DND-41 (cell line): ENCODE data around the gene DLK1.

Source experiments
- ATAC-seq: fragments of 200-7000 bp; cut with Tn5 transposase; 3 replicates; pipeline ENCODE4 v1.9.1; 2021; ENCODE audit warnings: low read depth; ENCODE audit not compliant: insufficient read depth
- DNase-seq: peaks from one replicate; pipeline ENCODE4 v3.0.0-alpha.2; 2020
- H2AFZ ChIP-seq: 2 replicates; pipeline ENCODE4 v1.6.0; 2012; ENCODE audit warnings: low read depth, low read length
- H3K27ac ChIP-seq: 2 replicates; pipeline ENCODE4 v1.5.1; 2012; ENCODE audit warnings: low read length, inconsistent platforms
- H3K27me3 ChIP-seq: fragments of 200-600 bp; sonication (generic); 2 replicates; pipeline ENCODE4 v1.6.0; 2012; ENCODE audit warnings: low read length, mild to moderate bottlenecking, inconsistent platforms; ENCODE audit not compliant: insufficient read depth, poor library complexity
- H3K36me3 ChIP-seq: 2 replicates; pipeline ENCODE4 v1.5.1; 2012; ENCODE audit warnings: low read length, inconsistent platforms; ENCODE audit not compliant: insufficient read depth
- H3K4me1 ChIP-seq: 2 replicates; pipeline ENCODE4 v1.5.1; 2012; ENCODE audit warnings: mild to moderate bottlenecking, low read length; ENCODE audit not compliant: insufficient read depth
- H3K4me2 ChIP-seq: 2 replicates; pipeline ENCODE4 v1.6.0; 2012; ENCODE audit warnings: mild to moderate bottlenecking, moderate library complexity, low read length, inconsistent platforms; ENCODE audit not compliant: insufficient read depth
- H3K4me3 ChIP-seq, 2 experiments: fragments of 200-600 bp in 1 of 2; shearing (Covaris generic) in 1 of 2; 2 replicates each; pipeline ENCODE4 v1.5.1; 2012 to 2016; ENCODE audit warnings: inconsistent platforms in 2 of 2, low read length in 2 of 2, mild to moderate bottlenecking in 2 of 2, low read depth in 1 of 2, moderate library complexity in 1 of 2
- H3K79me2 ChIP-seq: 2 replicates; pipeline ENCODE4 v1.6.0; 2012; ENCODE audit warnings: low read length, inconsistent platforms; ENCODE audit not compliant: insufficient read depth
- H3K9ac ChIP-seq: 2 replicates; pipeline ENCODE4 v1.6.0; 2012; ENCODE audit warnings: low read depth, mild to moderate bottlenecking, inconsistent platforms, low read length, moderate library complexity
- H3K9me3 ChIP-seq: 2 replicates; pipeline ENCODE4 v1.5.1; 2012; ENCODE audit warnings: low read length, moderate library complexity, mild to moderate bottlenecking, inconsistent platforms; ENCODE audit not compliant: insufficient read depth, severe bottlenecking
- H4K20me1 ChIP-seq: 2 replicates; pipeline ENCODE4 v1.6.0; 2012; ENCODE audit warnings: low read length; ENCODE audit not compliant: insufficient read depth
- EZH2 ChIP-seq: IDR thresholded peaks from 3 replicates; pipeline ENCODE4 v1.6.1; 2012; ENCODE audit warnings: borderline replicate concordance, low read depth, mild to moderate bottlenecking, moderate library complexity, low read length, inconsistent platforms; ENCODE audit not compliant: severe bottlenecking
- TF ChIP-seq, protein P1 (sequence below): IDR thresholded peaks from 2 replicates; pipeline ENCODE4 v1.5.1; 2012; ENCODE audit warnings: borderline replicate concordance, low read length, moderate library complexity, mild to moderate bottlenecking; ENCODE audit not compliant: poor library complexity, severe bottlenecking; ENCODE audit errors: extremely low read depth

The DLK1 gene

DNA sequence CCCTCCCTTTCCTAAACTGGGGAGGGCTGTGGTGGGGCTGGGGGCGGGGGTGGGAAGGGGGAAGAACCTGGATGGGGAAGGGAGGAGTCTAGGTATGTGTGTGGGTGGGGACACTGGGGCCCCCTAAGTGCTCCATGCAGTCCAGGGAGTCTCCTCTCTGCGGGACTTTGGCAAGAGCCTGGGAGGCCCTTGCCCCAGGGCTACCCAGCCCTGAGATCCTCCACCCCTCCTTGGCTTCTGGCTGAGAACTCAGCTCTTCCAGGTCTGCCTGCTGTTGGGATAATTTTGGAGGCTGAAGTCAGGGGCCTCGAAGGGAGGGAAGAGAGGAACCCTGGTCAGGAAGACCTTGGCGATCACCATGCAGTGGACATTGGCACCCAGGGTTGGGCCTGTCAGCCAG lies 2.2 kb upstream of the DLK1 start:
- TF ChIP-seq, protein P1, sequence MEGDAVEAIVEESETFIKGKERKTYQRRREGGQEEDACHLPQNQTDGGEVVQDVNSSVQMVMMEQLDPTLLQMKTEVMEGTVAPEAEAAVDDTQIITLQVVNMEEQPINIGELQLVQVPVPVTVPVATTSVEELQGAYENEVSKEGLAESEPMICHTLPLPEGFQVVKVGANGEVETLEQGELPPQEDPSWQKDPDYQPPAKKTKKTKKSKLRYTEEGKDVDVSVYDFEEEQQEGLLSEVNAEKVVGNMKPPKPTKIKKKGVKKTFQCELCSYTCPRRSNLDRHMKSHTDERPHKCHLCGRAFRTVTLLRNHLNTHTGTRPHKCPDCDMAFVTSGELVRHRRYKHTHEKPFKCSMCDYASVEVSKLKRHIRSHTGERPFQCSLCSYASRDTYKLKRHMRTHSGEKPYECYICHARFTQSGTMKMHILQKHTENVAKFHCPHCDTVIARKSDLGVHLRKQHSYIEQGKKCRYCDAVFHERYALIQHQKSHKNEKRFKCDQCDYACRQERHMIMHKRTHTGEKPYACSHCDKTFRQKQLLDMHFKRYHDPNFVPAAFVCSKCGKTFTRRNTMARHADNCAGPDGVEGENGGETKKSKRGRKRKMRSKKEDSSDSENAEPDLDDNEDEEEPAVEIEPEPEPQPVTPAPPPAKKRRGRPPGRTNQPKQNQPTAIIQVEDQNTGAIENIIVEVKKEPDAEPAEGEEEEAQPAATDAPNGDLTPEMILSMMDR: no peak
- no peak for TF ChIP-seq EZH2
- Histone ChIP-seq H3K9ac (no peak overlapping the region), H3K9me3 (no peaks in the 10 kb centered on the region), H2AFZ (no peak overlapping the region), H3K27me3 (peaks cover 27% of the 10 kb centered on the region), H4K20me1 (peaks cover 3% of the 10 kb centered on the region; the same call in 1 of the 2 replicates), H3K79me2 (no peaks in the 10 kb centered on the region), H3K27ac (no peak overlapping the region), H3K4me1 (no peaks in the 10 kb centered on the region), H3K36me3 (no peaks in the 10 kb centered on the region), H3K4me3 (no peak overlapping the region), H3K4me2 (no peak overlapping the region)
- DNase-seq: no peak
- ATAC-seq: no peak

DNA sequence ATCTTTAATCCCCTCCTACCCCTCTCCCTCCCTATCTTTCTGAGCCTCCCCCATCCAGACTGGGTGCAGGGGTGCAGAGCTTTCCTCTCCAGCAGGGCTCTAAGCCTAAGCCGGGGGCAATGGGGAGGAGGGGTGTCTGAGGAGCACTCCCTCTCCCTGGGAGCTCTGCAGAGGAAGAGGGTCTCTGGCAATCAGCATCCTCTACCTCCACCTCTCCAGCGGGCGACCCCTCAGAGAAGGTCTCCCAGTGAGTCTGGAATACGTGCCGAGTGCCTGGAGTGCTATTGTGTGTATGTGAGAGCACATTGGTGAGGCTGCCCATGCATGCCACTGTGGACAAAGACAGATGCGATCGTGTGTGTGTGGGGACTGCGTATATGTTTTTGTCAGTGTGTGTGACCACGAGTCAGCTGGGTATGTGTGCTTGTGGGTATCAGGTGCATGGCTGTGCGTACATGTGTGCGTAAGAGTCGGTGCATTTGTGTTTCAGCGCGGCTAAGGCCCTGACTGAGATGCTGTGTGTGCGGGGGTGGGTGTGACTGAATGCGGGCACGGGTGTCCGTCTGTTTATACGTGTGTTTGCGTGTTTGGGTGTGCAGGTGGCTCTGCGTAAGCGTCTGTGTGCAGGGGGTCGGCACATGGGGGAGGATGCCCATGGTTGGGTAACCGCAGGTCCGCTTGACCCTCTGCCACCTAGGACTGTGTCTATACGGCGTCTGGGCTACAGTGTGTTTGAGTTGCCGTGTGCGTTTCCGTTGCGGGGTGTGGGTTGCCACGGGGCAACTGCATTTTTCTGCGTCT lies 905 bp upstream of the DLK1 start:
- no peak overlapping the region for H2AFZ ChIP-seq
- ATAC-seq: no peak
- DNase-seq: no peak
- H3K79me2 ChIP-seq: no peaks in the 10 kb centered on the region
- peaks cover 18% of the 10 kb centered on the region for H3K27me3 ChIP-seq
- TF ChIP-seq EZH2: no peak
- TF ChIP-seq, protein P1: no peak
- H3K9ac ChIP-seq: no peak overlapping the region
- no peak overlapping the region for H3K4me3 ChIP-seq
- H3K4me1 ChIP-seq: no peaks in the 10 kb centered on the region
- H3K4me2 ChIP-seq: no peak overlapping the region
- peaks cover under 1% of the 10 kb centered on the region; the same call in 1 of the 2 replicates for H4K20me1 ChIP-seq
- no peaks in the 10 kb centered on the region for H3K36me3 ChIP-seq
- H3K27ac ChIP-seq: no peak overlapping the region
- no peaks in the 10 kb centered on the region for H3K9me3 ChIP-seq

DNA sequence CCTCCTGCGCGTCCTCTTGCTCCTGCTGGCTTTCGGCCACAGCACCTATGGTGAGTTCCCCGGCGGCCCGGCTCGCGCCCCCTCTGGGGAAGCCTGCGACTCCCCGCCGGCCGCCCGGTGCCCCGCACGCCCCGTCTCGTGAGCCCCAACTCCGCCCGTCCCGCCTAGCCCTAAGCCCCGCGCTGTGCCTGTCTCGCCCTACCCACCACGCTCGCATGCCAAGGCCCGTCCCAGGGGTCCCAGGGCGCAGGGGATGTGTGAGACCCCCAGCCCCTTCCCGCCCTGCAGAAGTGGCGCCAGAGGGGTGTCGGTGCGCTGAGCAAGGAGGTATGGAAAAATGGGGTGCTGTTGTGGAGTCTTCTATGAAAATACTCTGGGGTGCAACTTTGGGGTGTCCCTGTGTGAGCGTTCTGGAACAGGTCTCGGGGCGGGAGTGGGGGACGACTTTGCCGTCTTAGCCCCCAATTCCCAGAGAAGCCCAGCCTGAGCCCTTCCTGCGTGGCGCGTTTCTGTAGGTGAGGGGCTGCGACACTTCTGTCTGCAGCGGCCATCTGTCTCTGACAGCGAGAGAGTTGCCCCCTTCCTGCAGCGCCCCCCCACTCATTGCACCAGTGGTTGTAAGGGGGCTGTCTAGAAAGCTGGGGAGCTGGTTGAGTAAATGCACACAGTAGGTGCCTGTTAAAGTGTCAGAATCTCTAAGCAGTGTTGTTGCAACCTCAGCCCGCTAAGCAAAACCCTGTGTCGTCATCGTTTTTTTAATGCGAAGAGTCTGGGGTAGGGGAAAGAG lies 587 bp downstream of the DLK1 start:
- ATAC-seq: no peak
- Histone ChIP-seq H3K9me3 (no peaks in the 10 kb centered on the region), H3K79me2 (no peaks in the 10 kb centered on the region), H3K4me1 (no peaks in the 10 kb centered on the region), H3K4me2 (no peak overlapping the region), H3K27ac (no peak overlapping the region), H3K9ac (no peak overlapping the region), H2AFZ (no peak overlapping the region), H4K20me1 (no peaks in the 10 kb centered on the region), H3K4me3 (no peak overlapping the region), H3K27me3 (peaks cover 5% of the 10 kb centered on the region), H3K36me3 (no peaks in the 10 kb centered on the region)
- TF ChIP-seq, protein P1: no peak
- TF ChIP-seq EZH2: no peak
- DNase-seq: no peak
